WTC11 (cell line): ENCODE data around the gene SPATA31D4. TPM values are rescaled to one million over a fixed set of nuclear protein-coding genes. Genes with fewer than 3 reads are reported as not detected.

Experiments
- ATAC-seq: fragments of 200-7000 bp; cut with Tn5 transposase; 2 replicates; pipeline ENCODE4 v1.10.0; 2021; ENCODE audit warnings: mild to moderate bottlenecking, moderate library complexity
- CTCF ChIA-PET: fragments of 300-600 bp; sonication (Branson Sonifier 250); formaldehyde crosslinking; loops from one replicate; lab custom pipeline; 2021; ENCODE audit warnings: antibody characterized with exemption; lab: Charles Lee
- POLR2A ChIA-PET: fragments of 350-600 bp; sonication (Branson Sonifier 250); formaldehyde crosslinking; loops from one replicate; lab custom pipeline; 2021; ENCODE audit warnings: antibody characterized with exemption; lab: Charles Lee
- DNase-seq: peaks from one replicate; pipeline ENCODE4 v3.0.0; 2021; ENCODE audit warnings: low spot score
- H3K27ac Mint-ChIP-seq: 2 replicates; pipeline ENCODE4 v1.8.0; 2021; ENCODE audit warnings: mixed read lengths
- H3K27me3 Mint-ChIP-seq: 2 replicates; pipeline ENCODE4 v1.8.0; 2021; ENCODE audit warnings: low read depth, mild to moderate bottlenecking, moderate library complexity, mixed read lengths
- H3K36me3 Mint-ChIP-seq: 2 replicates; pipeline ENCODE4 v1.8.0; 2021; ENCODE audit warnings: mixed read lengths
- H3K4me1 Mint-ChIP-seq: 2 replicates; pipeline ENCODE4 v1.8.0; 2022; ENCODE audit warnings: mixed read lengths
- H3K4me3 Mint-ChIP-seq: 2 replicates; pipeline ENCODE4 v1.8.0; 2021; ENCODE audit warnings: mild to moderate bottlenecking, moderate library complexity, mixed read lengths
- H3K9me3 Mint-ChIP-seq: 2 replicates; pipeline ENCODE4 v1.8.0; 2021; ENCODE audit warnings: mixed read lengths
- AFF4 ChIP-seq: sonication (generic); formaldehyde crosslinking; IDR thresholded peaks from 2 replicates; pipeline ENCODE4 v1.8.1; 2023; ENCODE audit warnings: mild to moderate bottlenecking, missing genetic modification reagents, borderline replicate concordance
- ARID4B ChIP-seq: sonication (generic); formaldehyde crosslinking; IDR thresholded peaks from 2 replicates; pipeline ENCODE4 v1.8.0; 2023; ENCODE audit warnings: missing genetic modification reagents, mild to moderate bottlenecking, borderline replicate concordance
- E2F4 ChIP-seq: sonication (generic); formaldehyde crosslinking; IDR thresholded peaks from 2 replicates; pipeline ENCODE4 v1.8.1; 2022; ENCODE audit warnings: low read depth, mild to moderate bottlenecking, moderate library complexity, missing genetic modification reagents, borderline replicate concordance
- HMGXB4 ChIP-seq: sonication (generic); formaldehyde crosslinking; IDR thresholded peaks from 2 replicates; pipeline ENCODE4 v1.8.1; 2023; ENCODE audit warnings: mild to moderate bottlenecking, moderate library complexity, missing genetic modification reagents
- MAX ChIP-seq: sonication (generic); formaldehyde crosslinking; IDR thresholded peaks from 2 replicates; pipeline ENCODE4 v1.8.0; 2022; ENCODE audit warnings: mild to moderate bottlenecking, missing genetic modification reagents
- PREB ChIP-seq: sonication (generic); formaldehyde crosslinking; IDR thresholded peaks from 2 replicates; pipeline ENCODE4 v1.8.1; 2022; ENCODE audit warnings: mild to moderate bottlenecking, missing genetic modification reagents, moderate library complexity, borderline replicate concordance
- RELA ChIP-seq: sonication (generic); formaldehyde crosslinking; IDR thresholded peaks from 2 replicates; pipeline ENCODE4 v1.8.1; 2022; ENCODE audit warnings: missing genetic modification reagents, mild to moderate bottlenecking, borderline replicate concordance
- USF1 ChIP-seq: sonication (generic); formaldehyde crosslinking; IDR thresholded peaks from 2 replicates; pipeline ENCODE4 v1.8.0; 2022; ENCODE audit warnings: mild to moderate bottlenecking, missing genetic modification reagents
- ZBTB43 ChIP-seq: sonication (generic); formaldehyde crosslinking; IDR thresholded peaks from 2 replicates; pipeline ENCODE4 v1.8.1; 2023; ENCODE audit warnings: mild to moderate bottlenecking, missing genetic modification reagents
- ZNF423 ChIP-seq: fragments of 250-450 bp; sonication (Bioruptor Pico); IDR thresholded peaks from 2 replicates; pipeline ENCODE4 v2.1.2; 2022; ENCODE audit warnings: mild to moderate bottlenecking, moderate library complexity
- total RNA-seq: library from RNA; stranded (reverse); gene quantifications from 3 replicates; pipeline ENCODE4 v1.2.3, GENCODE V29; 2021

The SPATA31D4 gene
- total RNA-seq, 1 experiment from 2014 or later = not detected

GRCh38 chr9:81902626-81903025 is 25.6 kb upstream of the SPATA31D4 start (continued):
- TF ChIP-seq E2F4 (CRISPR knock-in tag) = no peak

- TF ChIP-seq ZNF423 (CRISPR knock-in tag) = no peak
- no peak for TF ChIP-seq MAX
- no peak for TF ChIP-seq USF1 (CRISPR knock-in tag)
- TF ChIP-seq HMGXB4 (CRISPR knock-in tag) = no peak
- no peak for TF ChIP-seq ARID4B (CRISPR knock-in tag)
- no peak for TF ChIP-seq AFF4 (CRISPR knock-in tag)
- TF ChIP-seq ZBTB43 (CRISPR knock-in tag) = no peak
- TF ChIP-seq RELA = no peak
- no peak for TF ChIP-seq PREB (CRISPR knock-in tag)
- TF ChIP-seq, all 79 proteins: peak for 0
- ChIA-PET POLR2A (no interaction called here), CTCF (interaction anchor here (0.5 kb wide), 1 partner anchor 595 kb away, joined by 3 read pairs; no protein-coding TSS in a partner anchor)
- ATAC-seq (no peak), DNase-seq (no peak)
- H3K4me3 Mint-ChIP-seq = no peak overlapping the region
- no peaks in the 10 kb centered on the region for H3K9me3 Mint-ChIP-seq
- no peak overlapping the region for H3K27ac Mint-ChIP-seq
- H3K36me3 Mint-ChIP-seq = no peaks in the 10 kb centered on the region
- no peaks in the 10 kb centered on the region for H3K4me1 Mint-ChIP-seq
- H3K27me3 Mint-ChIP-seq = no peaks in the 10 kb centered on the region
Observed at GRCh38 chr9:81906671-81907070, 21.6 kb upstream of the SPATA31D4 start.
